HTERT RPE-1 (cell line): ENCODE results near the gene XCR1.
"Not testable (repeated sequence)": the region's sequence is repeated elsewhere in the genome, so short reads cannot be mapped to it uniquely, and the experiment has no call there.

Experiments
- in situ Hi-C: fragments of 300-500 bp; cut with MboI; formaldehyde crosslinking; loops from 4 replicates; pipeline ENCODE4 v1.14.3; 2020; ENCODE audit warnings: low sequenced_read_pairs

The XCR1 gene

DNA sequence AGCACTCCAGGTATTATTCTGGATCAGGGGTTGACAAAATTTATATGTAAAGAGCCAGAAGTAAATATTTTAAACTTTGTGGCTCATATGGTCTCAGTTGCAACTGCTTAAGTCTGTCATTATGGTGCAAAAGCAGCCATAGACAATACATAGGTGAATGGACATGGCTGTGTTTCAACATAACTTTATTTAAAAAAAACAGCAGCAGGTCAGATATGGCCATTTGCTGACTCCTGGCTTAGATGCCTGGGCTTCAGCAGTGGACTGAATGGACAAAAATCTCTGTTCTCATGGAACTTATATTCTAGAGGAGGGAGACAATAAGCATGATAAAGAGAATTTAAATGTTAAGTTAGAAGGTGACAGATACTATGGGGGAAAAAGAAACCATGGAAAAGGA, 20.0 kb downstream of the XCR1 start:
- in situ Hi-C loops: no loop called here

DNA sequence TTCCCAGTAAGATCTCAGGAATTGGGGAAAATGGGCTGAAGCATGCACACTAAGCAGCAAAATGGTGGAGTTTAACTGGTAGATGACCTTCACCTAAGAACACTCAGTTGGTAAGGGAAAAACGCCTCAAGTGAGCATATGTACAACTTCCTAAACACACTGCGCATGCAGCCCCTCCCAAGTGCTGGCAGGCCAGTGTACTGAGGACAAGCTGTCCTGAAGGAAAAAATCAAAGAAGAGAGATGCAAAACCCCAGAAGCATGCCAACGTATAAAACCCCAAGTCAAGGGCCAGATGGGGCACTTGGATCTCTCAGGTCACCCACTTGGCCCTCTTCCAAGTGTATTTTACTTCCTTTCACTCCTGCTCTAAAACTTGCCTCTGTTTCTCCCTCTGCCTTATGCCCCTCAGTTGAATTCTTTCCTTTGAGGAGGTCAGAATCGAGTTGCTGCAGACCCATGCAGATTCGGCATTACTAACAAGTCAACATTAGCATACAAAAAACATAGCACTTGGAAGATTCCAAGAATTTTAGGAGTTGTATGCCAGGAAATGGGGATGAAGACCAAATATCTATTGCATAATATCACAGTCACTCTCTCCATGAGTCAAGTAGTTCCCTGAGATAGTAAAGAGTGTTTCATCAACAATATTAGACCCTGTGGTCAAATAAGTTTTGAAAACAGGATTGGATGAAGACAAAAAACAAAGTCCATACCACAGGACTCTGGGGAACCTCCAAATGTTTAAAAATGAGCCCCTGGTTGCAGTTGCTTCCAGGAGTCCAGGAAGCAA, 20.8 kb downstream of the XCR1 start:
- in situ Hi-C loops: no loop called here

DNA sequence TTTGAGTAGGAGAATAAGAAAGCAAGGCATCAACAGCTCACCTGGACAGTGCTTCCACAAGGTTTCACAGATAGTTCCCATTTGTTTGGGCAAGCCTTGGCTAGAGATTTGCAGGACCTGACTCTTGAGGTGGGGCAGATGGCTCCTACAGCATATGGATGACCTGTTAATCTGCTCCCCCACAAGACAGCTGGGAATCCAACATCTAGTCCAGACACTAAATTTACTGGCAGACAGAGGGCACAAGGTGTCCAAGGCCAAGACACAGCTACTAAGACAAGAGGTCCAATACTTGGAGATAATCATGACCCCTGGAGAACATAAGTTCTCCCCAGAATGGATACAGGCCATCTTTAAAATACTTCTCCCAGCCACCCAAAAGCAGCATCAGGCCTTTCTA, 23.6 kb downstream of the XCR1 start:
- in situ Hi-C loops: not testable (repeated sequence)

DNA sequence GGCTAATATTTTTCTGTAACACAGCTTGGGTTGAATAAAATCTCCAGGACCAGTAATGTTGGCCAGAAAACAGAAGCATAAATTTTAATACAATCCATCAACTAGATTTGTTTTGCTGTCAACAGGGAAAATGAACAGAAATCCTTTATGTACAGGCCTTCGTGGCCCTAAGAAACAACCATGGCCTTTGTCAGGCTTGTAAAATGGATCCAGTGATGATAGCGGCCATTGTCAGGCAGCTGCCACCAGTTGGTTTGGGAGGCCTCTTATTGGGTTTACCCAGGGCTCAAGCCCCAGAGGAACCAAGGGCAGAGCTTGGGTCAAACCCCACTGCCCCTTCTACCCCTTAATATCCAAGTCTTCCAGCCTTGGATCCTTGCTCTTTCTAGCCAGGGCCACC, 26.1 kb downstream of the XCR1 start:
- in situ Hi-C loops: no loop called here

DNA sequence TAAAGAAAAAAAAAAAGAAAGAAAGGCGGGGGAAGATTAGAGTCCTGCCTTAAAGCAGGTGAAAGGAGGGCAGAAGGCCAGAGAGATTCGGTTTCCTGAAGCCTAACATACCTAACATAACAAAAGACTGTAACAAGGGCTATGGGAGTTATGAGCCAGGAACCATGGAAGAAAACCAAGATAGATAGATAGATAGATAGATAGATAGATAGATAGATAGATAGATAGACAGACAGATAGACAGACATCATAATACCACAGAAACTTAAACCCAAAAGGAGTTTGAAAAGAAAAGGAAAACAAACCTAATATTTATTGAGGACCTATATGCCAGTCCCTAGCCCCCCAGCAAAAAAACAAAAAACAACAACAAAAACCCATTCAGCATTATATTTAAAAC, 29.3 kb downstream of the XCR1 start:
- in situ Hi-C loops: no loop called here

DNA sequence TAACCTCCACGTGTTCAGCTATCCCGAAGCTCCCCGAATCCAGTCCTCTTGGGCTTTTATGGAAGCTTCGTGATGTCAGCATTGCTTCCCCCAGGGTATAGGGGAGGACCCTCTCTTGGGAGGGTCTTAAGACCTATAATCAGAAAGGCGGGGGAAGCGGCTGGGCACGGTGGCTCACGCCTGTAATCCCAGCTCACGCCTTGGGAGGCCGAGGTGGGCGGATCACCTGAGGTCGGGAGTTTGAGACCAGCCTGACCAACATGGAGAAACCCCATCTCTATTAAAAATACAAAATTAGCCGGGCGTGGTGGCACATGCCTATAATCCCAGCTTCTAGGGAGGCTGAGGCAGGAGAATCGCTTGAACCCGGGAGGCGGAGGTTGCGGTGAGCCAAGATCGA, 29.8 kb downstream of the XCR1 start:
- in situ Hi-C loops: not testable (repeated sequence)

DNA sequence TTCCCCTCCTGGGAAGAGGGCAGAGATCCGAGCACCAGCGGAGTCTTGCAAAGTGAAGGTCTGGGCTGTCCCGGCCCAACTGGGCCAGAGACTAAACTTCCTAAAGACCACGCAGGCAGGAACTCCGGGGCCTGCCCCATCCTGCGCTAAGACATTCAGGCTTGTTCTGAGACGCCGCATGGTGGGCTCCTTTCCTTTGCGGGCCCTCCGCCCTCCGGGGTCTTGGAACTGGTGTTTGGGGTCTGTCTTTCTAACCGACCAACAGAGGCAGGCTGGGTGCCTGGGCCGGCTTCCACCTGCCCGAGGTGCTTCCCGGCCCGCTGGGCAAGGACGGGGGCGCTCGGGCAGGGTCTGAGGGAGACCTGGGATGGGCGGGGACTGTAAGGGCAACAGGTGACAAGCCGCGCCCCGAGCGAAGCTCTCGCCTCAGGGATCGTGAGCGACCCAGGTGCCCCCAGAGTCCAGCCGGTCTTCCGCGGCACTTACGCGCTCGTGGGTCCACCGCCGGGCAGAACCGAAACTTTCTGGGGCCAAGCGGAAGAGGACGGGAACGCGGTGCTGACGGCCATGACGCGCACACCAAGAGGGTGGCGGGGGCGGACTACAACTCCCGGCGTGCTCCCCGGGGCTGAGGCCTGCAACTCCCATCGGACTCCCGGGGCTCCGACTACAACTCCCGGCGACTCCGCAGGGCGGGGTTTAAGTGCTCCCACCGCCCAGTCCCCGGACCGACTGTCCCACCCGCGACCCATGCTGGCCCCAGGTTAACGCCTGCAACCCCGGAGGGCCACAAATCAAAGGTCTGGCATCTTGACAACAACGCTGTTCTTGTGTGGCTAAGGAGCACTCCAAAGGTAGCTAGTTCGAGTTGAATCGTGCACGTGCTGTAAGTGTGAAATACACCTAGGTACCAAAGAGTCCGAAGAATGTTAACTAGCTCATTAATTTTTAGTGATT, 31.8 kb downstream of the XCR1 start, which contains the start of gene FYCO1:
Gene FYCO1, minus strand, starts transcription at position 589 of the 957 bp plus-strand sequence. CDS start 10,914 bp downstream, outside the sequence.
- in situ Hi-C loops: no loop called here

DNA sequence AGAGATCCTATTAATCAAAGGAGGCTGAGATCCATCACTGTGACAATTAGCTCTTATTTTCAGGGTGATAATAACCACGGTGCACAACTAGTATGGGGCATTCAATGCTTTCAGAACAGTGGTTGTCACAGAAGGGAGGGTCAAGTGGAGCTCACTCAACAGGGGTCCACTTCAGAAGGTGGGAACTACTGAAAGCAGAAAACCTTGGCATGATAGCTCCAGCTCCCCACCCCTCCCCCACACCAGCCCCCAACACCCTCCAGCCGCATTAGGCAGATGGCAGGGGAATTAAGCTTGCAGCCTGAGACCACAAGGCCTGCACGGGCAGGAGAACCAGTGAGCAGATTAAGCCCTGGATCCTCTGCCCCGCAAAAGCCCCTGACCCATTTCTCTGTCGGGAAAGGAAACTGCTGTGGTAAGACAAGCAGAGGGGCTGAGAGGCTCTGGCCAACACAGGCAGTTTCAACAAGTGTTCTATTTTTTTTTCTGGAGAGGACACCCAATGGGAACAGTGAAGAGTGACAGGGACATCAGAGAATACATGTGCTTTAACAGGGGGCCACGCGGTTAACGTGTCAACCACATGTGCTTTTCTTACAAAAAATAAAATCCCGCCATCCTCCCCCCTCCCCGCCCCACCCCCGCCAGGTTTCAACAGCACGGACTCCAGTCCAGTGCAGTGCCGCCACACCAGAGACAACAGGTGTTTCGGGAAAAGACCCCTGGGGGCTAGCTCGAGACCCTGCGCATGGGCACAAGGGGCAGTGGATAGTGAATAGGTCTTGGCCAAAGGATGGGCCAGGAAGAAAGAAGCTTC, 32.7 kb downstream of the XCR1 start:
- in situ Hi-C loops: no loop called here

DNA sequence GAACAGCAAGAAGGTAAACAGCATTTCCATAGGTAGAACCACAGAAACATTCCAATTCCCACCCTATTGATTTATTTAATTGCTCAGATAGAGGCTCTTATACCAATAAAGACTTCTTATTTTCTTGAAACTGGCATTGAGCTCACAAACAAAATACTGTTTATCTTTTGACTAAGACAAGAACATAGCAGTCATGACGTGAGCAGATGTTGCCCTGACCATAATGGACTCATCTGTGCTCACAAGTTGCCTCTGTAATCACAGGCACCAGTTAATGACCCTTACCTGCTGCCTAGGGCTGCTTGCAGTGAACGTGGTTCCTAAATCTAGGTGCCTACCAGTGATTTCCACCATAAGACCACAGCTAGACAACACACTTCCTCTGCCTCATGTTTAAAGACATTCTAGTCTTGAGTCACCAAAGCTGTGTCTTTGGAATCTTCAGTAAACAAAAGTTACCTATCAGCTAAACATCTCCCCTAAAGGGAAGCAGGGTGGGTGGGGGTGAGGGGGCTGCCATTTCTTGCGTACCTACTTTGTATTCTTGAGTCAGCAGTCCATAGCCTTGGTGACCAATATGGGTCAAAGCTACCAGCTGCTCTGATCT, 33.8 kb downstream of the XCR1 start:
- in situ Hi-C loops: no loop called here

DNA sequence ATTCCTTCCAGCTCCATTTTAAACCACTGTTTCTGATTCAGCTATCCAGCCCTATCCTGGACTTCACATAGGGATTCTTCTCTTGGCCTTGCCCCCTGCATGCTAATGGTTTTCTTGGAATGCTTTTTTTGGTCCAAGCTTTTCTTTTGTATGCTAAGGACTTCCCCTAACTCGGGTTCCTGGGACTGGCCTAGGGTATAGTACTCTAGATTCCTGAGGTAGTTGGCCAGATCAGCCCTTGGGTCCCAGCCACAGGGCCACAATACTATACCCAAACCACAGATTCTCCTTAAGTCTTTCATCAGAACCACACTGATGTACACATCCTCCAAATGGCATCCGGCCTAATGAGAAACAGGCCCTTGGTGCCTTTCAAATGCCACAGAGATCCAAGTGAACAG, 34.5 kb downstream of the XCR1 start:
- in situ Hi-C loops: no loop called here

DNA sequence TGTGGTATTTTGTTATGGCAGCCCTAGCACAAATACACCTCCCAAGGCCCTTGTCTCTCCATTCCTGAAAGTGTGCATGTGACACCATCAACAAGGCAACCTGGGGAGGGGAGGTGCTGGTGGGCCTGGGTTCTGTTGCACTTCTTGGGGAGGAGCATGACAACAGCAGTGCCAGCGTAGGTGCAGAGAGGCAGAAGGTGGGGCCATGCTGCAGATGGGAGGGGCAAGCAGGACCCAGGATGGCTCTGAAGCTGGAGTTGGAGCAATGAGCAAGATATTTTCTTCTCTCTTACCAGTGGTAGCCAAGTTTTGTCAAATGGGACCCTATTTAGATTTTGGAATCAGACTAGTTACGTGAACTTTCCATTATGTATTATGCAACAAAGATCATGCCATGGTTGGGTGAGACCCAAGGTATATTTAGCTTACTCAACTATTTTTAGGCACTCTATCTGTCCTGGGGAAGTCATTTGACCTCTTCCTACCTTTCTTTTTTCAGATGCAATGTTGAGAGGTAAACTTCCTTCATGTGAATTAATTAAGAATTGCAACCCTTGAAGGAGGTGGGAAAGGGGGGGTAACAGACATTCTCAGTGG, 35.1 kb downstream of the XCR1 start:
- in situ Hi-C loops: no loop called here

DNA sequence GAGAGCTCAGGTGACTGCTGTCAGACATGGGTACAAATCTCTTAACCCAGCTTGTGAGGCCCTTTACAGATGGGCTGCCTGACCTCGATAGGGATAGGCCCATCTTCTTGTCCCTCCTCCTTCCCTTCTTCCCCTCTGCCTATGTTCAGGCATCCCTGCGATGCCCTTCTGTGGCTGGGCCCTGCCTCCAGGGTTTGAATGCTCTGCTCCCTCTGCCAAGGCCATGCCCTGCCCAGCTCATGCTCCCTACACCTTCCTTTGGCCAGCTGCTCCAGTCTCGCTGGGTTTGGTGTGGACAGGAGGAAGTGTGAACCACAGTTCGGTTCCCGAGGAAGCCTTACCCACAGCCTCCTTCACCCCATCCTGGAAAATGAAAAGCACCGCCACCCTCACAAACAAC, 35.9 kb downstream of the XCR1 start:
- in situ Hi-C loops: no loop called here

DNA sequence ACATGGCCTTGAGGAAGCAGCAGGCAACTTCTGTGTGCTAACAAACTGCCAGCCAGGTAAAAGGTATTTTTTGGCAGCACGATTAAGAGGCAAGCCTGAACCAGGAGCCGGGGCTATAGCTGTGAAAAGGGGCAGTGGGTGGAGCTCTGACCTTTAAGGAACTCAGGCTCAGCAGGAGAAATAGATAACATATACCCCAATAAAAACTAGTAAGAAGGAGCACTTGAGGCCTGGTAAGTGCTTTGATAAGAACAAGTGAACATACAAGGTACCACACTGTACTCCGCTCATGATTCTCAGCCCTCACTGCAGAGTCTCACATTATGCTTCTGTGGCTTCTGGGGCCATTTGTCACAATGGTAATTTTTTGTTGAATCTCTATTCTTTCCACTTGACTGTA, 37.1 kb downstream of the XCR1 start:
- in situ Hi-C loops: no loop called here

DNA sequence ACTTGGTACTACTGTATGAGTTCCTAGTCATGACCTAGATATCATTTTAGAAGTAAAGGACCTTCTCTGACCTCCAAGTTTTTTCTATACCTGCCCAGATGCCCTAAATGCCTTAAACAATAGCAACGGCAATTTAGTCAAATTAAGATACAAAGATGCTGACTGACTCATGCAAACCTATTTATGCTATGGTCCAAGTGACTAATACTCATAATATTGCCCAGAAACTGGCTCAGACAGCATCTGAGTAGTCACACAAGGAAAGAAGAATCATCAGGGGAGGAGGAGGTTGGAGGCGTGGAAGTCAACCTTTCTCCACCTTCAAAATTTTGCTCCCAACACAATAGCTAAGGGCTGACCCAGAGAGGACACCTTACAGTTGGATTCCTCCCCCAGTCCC, 38.5 kb downstream of the XCR1 start:
- in situ Hi-C loops: no loop called here

DNA sequence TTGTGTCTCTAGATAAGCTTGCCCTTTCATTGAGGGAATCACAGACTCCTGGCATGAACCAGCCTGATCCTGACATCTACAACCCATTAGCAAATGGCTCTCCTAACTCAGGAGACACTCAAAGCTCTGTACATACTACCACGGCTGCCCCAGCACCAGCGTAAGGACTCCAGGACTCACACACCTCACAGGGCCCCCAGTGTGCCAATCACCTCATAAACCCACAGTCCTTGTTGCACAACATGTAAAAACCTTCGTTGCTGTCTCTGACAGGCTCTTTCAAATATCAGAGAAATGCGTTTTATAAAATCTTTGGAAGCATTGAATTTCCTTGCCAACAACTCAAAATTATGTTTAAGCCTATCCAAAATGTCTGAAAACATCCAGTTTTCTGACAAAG, 38.9 kb downstream of the XCR1 start:
- in situ Hi-C loops: no loop called here

DNA sequence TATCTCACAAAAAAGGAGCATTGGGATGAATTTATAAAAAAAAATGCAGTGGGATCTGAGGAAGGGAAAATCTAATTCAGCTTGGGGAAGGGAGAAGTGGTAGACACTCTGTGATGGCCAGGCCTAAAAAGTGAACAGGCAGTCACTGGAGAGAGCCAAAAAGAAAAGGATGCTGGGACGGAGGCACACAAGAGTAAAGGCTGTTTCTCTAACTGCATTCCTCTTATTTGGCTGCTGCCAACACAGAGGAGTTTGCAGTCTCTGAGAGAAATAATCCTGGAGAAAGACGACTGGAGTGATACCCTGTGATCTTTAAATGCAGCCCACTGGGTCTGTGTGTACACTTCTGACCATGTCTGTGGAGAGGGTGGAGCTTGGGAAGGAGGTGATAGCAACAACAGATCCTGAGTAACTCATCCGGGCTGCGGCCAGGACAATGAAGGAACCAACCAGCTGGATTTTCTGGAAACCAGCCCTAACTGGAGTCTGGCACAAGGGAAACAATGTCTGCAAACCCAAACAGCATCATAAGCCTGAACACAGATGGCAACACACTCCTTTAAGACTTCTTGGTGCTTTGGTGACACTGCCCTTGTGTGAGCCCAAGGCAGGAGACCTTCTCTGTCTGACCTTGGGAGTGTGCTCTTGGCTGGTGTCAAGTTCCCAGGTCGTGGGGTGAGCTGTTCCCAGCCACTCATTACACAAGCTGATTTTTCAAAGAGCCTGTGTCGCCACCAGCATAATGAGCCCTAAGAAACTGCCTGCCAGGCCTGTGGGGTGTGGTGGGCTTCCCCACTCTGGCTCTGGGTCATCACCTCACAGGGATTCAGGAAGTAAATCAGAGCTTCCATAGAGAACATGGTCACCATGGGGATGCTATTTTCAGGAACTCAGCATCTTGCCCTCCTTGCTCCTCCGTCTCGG, 39.7 kb downstream of the XCR1 start:
- in situ Hi-C loops: no loop called here

DNA sequence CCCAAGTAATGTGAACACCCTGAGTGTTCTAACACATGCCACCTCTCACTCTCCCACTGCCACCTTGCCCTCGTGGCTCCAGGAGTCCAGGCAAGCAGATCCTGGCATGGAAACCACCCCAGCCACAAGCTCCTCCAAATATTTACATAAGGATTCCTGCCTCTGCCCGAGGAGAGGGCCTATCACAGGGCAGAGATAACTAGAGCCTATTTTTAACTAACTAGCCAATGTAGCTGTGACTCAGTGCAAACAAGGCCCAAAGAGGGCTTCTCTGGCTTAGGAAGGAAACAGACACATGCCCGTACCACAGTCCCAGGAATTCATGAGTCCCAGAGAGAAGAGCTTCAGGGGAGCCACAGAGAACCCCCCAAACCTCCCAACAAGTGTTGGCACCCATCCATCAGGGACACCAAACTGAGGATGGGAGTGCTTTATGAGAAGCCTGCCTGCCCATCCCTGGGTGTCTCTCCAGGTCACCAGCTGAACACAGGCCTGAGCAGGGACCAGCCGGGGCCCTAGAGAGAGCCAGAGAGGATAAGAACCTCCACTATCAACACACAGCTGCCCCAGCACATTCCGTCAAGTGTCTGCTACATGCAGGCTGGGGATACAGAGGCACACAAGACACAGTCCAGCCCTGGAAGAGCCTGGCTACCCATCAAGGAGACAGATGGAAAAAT, 40.8 kb downstream of the XCR1 start:
- in situ Hi-C loops: no loop called here

DNA sequence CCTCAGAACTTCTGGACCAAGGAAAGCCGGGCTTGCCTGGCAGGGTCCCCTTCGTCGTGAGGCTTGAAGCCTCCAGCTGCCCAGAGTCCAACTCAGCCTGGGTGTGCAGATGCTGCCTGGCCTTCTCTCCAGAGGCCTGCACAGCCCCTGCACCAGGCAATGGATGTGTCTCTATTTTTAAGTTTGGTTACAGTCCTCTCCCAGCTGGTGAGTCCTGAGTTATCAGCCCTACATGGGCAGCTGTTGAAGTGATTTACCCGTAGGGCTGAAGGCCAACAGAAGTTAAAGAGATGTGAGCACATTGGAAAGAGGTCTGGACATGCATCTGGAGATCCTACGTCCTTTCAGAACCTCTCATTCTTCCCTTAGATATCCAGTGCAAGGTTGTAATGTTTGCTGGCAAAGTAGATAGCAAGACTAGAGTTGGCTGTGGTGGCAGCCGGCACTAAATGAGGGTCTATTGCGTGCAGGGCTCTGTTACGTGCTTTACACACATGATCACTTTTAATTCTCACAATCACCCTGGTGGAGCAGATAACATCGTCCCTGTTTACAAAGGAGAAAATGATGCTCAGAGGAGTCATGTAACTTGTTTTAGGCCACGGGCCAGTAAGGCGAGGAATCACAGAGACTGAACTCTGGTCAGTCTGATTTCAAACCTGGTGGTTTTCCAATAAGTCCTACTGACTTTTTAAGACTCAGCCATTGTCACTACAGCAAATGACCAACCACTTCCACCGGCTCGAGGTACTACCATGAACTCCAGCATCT, 41.6 kb downstream of the XCR1 start:
- in situ Hi-C loops: no loop called here
